HS-27A (cell line): Measurements from ENCODE around the gene CLIC5.
"Not testable (repeated sequence)": the region's sequence is repeated elsewhere in the genome, so short reads cannot be mapped to it uniquely, and the experiment has no call there.

Source experiments
- DNase-seq: peaks from one replicate; pipeline ENCODE4 v3.0.0-alpha.2; 2012; ENCODE audit warnings: low read depth, missing footprints

The CLIC5 gene

GRCh38 chr6:45926423-45926822 is 89.2 kb downstream of the CLIC5 start:
- DNase-seq: not testable (repeated sequence)

- DNase-seq: no peak
Measured at GRCh38 chr6:45924763-45925342, 90.8 kb downstream of the CLIC5 start.

GRCh38 chr6:45923831-45924391 is 91.7 kb downstream of the CLIC5 start:
- DNase-seq: no peak

- DNase-seq: no peak
Measured at GRCh38 chr6:45922728-45923351, 92.8 kb downstream of the CLIC5 start.

- DNase-seq: no peak
Measured at GRCh38 chr6:45921691-45922281, 93.9 kb downstream of the CLIC5 start.

- DNase-seq: no peak
Measured at GRCh38 chr6:45920819-45921511, 94.7 kb downstream of the CLIC5 start.

- DNase-seq: no peak
Measured at GRCh38 chr6:45917439-45917838, 98.2 kb downstream of the CLIC5 start.

- no peak for DNase-seq
Measured at GRCh38 chr6:45916692-45917091, 99.0 kb downstream of the CLIC5 start.

GRCh38 chr6:45915780-45916468 is 99.7 kb downstream of the CLIC5 start:
- no peak for DNase-seq

GRCh38 chr6:45911691-45912090 is 104.0 kb downstream of the CLIC5 start:
- no peak for DNase-seq

GRCh38 chr6:45903959-45904358 is 111.7 kb downstream of the CLIC5 start:
- no peak for DNase-seq

GRCh38 chr6:45902984-45903383 is 112.7 kb downstream of the CLIC5 start:
- no peak for DNase-seq

- no peak for DNase-seq
Measured at GRCh38 chr6:45901767-45902650, 113.7 kb downstream of the CLIC5 start.

- no peak for DNase-seq
Measured at GRCh38 chr6:45900808-45901752, 114.6 kb downstream of the CLIC5 start.

- DNase-seq: no peak
Measured at GRCh38 chr6:45899683-45899946, 116.0 kb downstream of the CLIC5 start.

GRCh38 chr6:45898941-45899682 is 116.5 kb downstream of the CLIC5 start:
- no peak for DNase-seq

GRCh38 chr6:45896783-45897441 is 118.7 kb downstream of the CLIC5 start:
- no peak for DNase-seq

GRCh38 chr6:45895569-45895968 is 120.1 kb downstream of the CLIC5 start:
- DNase-seq: no peak

GRCh38 chr6:45892696-45893245 is 122.9 kb downstream of the CLIC5 start:
- no peak for DNase-seq
